GM12878 (cell line): ENCODE data around the gene CDCP2.

ENCODE experiments used
- EGR1 ChIP-seq, 2 experiments: IDR thresholded peaks; 1 replicate in 1 of 2; 2 replicates in 1 of 2; pipeline ENCODE4 v1.6.1; 2011 to 2012; ENCODE audit warnings: low read depth in 2 of 2, low read length in 2 of 2, borderline replicate concordance in 1 of 2, mild to moderate bottlenecking in 1 of 2, moderate library complexity in 1 of 2
- FOXM1 ChIP-seq: IDR thresholded peaks from 2 replicates; pipeline ENCODE4 v1.6.1; 2012; ENCODE audit warnings: low read depth, mild to moderate bottlenecking, inconsistent platforms, low read length, moderate library complexity
- NBN ChIP-seq: fragments of 450-650 bp; IDR thresholded peaks from 2 replicates; pipeline ENCODE4 v1.6.1; 2016
- NFIC ChIP-seq: IDR thresholded peaks from 2 replicates; pipeline ENCODE4 v1.6.1; 2012; ENCODE audit warnings: low read depth, mild to moderate bottlenecking, inconsistent platforms, low read length, moderate library complexity
- NFYB ChIP-seq: IDR thresholded peaks from 2 replicates; pipeline ENCODE4 v1.6.1; 2011; ENCODE audit warnings: low read depth, mild to moderate bottlenecking, low read length, improper control_type of control experiment, moderate library complexity; ENCODE audit not compliant: insufficient read depth
- NRF1 ChIP-seq: conservative IDR thresholded peaks from 2 replicates; pipeline ENCODE4 v1.6.1; 2011; ENCODE audit warnings: mild to moderate bottlenecking, low read depth, low read length, improper control_type of control experiment
- POLR2A ChIP-seq: IDR thresholded peaks from 2 replicates; pipeline ENCODE4 v1.6.1; 2011; ENCODE audit warnings: low read depth, mild to moderate bottlenecking, low read length
- SUPT20H ChIP-seq: IDR thresholded peaks from 2 replicates; pipeline ENCODE4 v1.6.1; 2011; ENCODE audit warnings: low read depth, mild to moderate bottlenecking, low read length, moderate library complexity, borderline replicate concordance; ENCODE audit not compliant: control insufficient read depth
- YY1 ChIP-seq: IDR thresholded peaks from 2 replicates; pipeline ENCODE4 v1.6.1; 2011; ENCODE audit warnings: low read depth, mild to moderate bottlenecking, low read length
- TF ChIP-seq, protein P1 (sequence below), 3 experiments: IDR thresholded peaks in 2 of 3; conservative IDR thresholded peaks in 1 of 3; 2 replicates each; pipeline ENCODE4 v1.5.1; 2011; ENCODE audit warnings: low read depth in 3 of 3, low read length in 3 of 3, mild to moderate bottlenecking in 3 of 3, control low read depth in 2 of 3, moderate library complexity in 2 of 3, inconsistent platforms in 1 of 3, mixed read lengths in 1 of 3; ENCODE audit not compliant: control insufficient read depth in 2 of 3, insufficient read depth in 1 of 3; ENCODE audit errors: extremely low read depth in 1 of 3

DNA sequence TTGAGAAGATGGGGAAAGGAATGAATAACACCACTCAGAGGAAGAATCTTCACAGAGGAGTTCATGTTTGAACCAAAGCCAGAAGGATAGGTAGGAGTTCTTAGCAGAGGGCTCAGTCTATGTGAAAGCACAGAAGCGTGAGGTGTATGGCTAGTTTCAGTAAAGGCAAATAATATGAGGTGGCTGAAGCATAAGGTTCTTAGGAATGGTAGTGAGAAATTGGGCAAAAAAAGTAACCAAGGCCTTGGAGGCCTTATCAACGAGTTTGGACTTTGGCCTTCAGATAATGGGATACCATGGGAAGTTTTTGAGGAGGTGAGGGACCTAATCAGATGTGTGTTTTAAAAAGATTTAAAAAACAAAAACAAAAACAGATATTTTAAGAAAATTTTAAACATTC is 52.3 kb downstream of the CDCP2 start:
- TF ChIP-seq, protein P1, sequence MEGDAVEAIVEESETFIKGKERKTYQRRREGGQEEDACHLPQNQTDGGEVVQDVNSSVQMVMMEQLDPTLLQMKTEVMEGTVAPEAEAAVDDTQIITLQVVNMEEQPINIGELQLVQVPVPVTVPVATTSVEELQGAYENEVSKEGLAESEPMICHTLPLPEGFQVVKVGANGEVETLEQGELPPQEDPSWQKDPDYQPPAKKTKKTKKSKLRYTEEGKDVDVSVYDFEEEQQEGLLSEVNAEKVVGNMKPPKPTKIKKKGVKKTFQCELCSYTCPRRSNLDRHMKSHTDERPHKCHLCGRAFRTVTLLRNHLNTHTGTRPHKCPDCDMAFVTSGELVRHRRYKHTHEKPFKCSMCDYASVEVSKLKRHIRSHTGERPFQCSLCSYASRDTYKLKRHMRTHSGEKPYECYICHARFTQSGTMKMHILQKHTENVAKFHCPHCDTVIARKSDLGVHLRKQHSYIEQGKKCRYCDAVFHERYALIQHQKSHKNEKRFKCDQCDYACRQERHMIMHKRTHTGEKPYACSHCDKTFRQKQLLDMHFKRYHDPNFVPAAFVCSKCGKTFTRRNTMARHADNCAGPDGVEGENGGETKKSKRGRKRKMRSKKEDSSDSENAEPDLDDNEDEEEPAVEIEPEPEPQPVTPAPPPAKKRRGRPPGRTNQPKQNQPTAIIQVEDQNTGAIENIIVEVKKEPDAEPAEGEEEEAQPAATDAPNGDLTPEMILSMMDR (IDR thresholded peaks at IDR 0.05 in 2 of 3, conservative IDR thresholded peaks at IDR 0.05 in 1 of 3; ENCODE audit: control insufficient read depth in 2 of 3, extremely low read depth in 1 of 3, insufficient read depth in 1 of 3, low read depth in 3 of 3, low read length in 3 of 3) = no peak
- TF ChIP-seq POLR2A (no peak), YY1 (no peak), NRF1 (no peak), NFIC (no peak), EGR1 (IDR thresholded peaks at IDR 0.05; ENCODE audit: borderline replicate concordance in 1 of 2, low read depth in 2 of 2, low read length in 2 of 2) (no peak), SUPT20H (no peak), NFYB (no peak), FOXM1 (no peak), NBN (no peak)
